HCT116 (cell line): ENCODE data around the gene RPLP2. TPM values are rescaled to one million over a fixed set of nuclear protein-coding genes. Genes with fewer than 3 reads are reported as not detected.

Source experiments
- ATAC-seq: fragments of 200-7000 bp; cut with Tn5 transposase; 2 replicates; pipeline ENCODE4 v1.9.1; 2020; ENCODE audit warnings: mild to moderate bottlenecking, moderate library complexity
- BruUV-seq: library from RNA; stranded (reverse); fragments of 400-500 nt; replicated peaks from 2 replicates; lab custom pipeline; 2021; lab: Mats Ljungman, UMichigan
- CTCF ChIA-PET: fragments of 300-600 bp; sonication (Branson Sonifier 250); formaldehyde crosslinking; loops from one replicate; lab custom pipeline; 2021; ENCODE audit warnings: antibody characterized with exemption; lab: Charles Lee
- POLR2A ChIA-PET: fragments of 300-600, 350-600 bp; sonication (Branson Sonifier 250); formaldehyde crosslinking; loops from one replicate; lab custom pipeline; 2021; ENCODE audit warnings: antibody characterized with exemption; lab: Charles Lee
- RAD21 ChIA-PET, 2 experiments: fragments of 300-600 bp; sonication (Branson Sonifier 250); formaldehyde crosslinking; loops; one replicate each; lab custom pipeline; 2023; ENCODE audit warnings: low total read pairs in 2 of 2; ENCODE audit not compliant: uncharacterized antibody in 2 of 2, unreplicated experiment in 2 of 2, low non-redundant PET in 1 of 2; lab: Charles Lee
- DNase-seq: peaks from one replicate; pipeline ENCODE4 v3.0.0-alpha.2; 2010; ENCODE audit warnings: low read depth, low spot score
- H2AFZ ChIP-seq: fragments of 200-600 bp; shearing (Covaris generic), sonication (generic); 2 replicates; pipeline ENCODE4 v1.6.1; 2017; ENCODE audit warnings: low read depth, mixed run types, mixed read lengths, antibody characterized with exemption, low read length; ENCODE audit not compliant: poor library complexity, severe bottlenecking
- H3K27ac ChIP-seq: 2 replicates; pipeline ENCODE4 v1.5.1; 2012; ENCODE audit warnings: low read depth, low read length
- H3K27me3 ChIP-seq: fragments of 200-600 bp; sonication (generic); 2 replicates; pipeline ENCODE4 v1.6.1; 2016; ENCODE audit warnings: mixed run types, low read length, mixed read lengths; ENCODE audit not compliant: insufficient read depth
- H3K36me3 ChIP-seq, 2 experiments: fragments of 200-500 bp in 1 of 2; fragments of 200-600 bp in 1 of 2; sonication (Bioruptor generic) in 1 of 2; sonication (generic) in 1 of 2; 2 replicates each; pipeline versions ENCODE4 v1.5.1 to v1.6.1; 2014 to 2016; ENCODE audit warnings: low read length in 2 of 2, inconsistent platforms in 1 of 2, mixed read lengths in 1 of 2, mixed run types in 1 of 2; ENCODE audit not compliant: insufficient read depth in 2 of 2, control insufficient read depth in 1 of 2
- H3K4me1 ChIP-seq, 2 experiments: fragments of 200-600 bp in 1 of 2; sonication (generic) in 1 of 2; 2 replicates each; pipeline versions ENCODE4 v1.5.1 to v1.6.1; 2012 to 2017; ENCODE audit warnings: low read length in 2 of 2, inconsistent platforms in 1 of 2, mild to moderate bottlenecking in 1 of 2, mixed read lengths in 1 of 2, mixed run types in 1 of 2, moderate library complexity in 1 of 2; ENCODE audit not compliant: insufficient read depth in 2 of 2, control insufficient read depth in 1 of 2
- H3K4me2 ChIP-seq: fragments of 200-600 bp; sonication (generic); 2 replicates; pipeline ENCODE4 v1.6.1; 2017; ENCODE audit warnings: mixed run types, low read length, mixed read lengths
- H3K4me3 ChIP-seq, 2 experiments: fragments of 200-600 bp in 1 of 2; sonication (generic) in 1 of 2; replicated peaks in 1 of 2; 2 replicates each; pipeline ENCODE4 v1.5.1; 2011 to 2016; ENCODE audit warnings: low read length in 2 of 2, control low read depth in 1 of 2, low read depth in 1 of 2, mild to moderate bottlenecking in 1 of 2, mixed read lengths in 1 of 2, mixed run types in 1 of 2
- H3K79me2 ChIP-seq: fragments of 200-600 bp; sonication (generic); 2 replicates; pipeline ENCODE4 v1.6.1; 2017; ENCODE audit warnings: mild to moderate bottlenecking, mixed run types, low read length, moderate library complexity, mixed read lengths; ENCODE audit not compliant: insufficient read depth
- H3K9ac ChIP-seq: fragments of 200-600 bp; sonication (generic); 2 replicates; pipeline ENCODE4 v1.6.1; 2016; ENCODE audit warnings: low read length, mixed read lengths
- H3K9me2 ChIP-seq: fragments of 200-600 bp; sonication (generic), shearing (Covaris generic); 2 replicates; pipeline ENCODE4 v1.6.1; 2017; ENCODE audit warnings: mixed run types, mild to moderate bottlenecking, moderate library complexity; ENCODE audit not compliant: insufficient read depth
- H3K9me3 ChIP-seq, 2 experiments: fragments of 200-500 bp in 1 of 2; fragments of 200-600 bp in 1 of 2; sonication (Bioruptor generic) in 1 of 2; sonication (generic) in 1 of 2; 2 replicates each; pipeline ENCODE4 v1.6.1; 2014 to 2017; ENCODE audit warnings: low read length in 2 of 2, mixed read lengths in 2 of 2, inconsistent platforms in 1 of 2, low read depth in 1 of 2, mild to moderate bottlenecking in 1 of 2, mixed run types in 1 of 2, moderate library complexity in 1 of 2; ENCODE audit not compliant: control insufficient read depth in 1 of 2, insufficient read depth in 1 of 2
- H4K20me1 ChIP-seq: fragments of 200-600 bp; sonication (generic), shearing (Covaris generic); 2 replicates; pipeline ENCODE4 v1.6.1; 2017; ENCODE audit warnings: mixed run types, mild to moderate bottlenecking, moderate library complexity; ENCODE audit not compliant: insufficient read depth
- CBX3 ChIP-seq: IDR thresholded peaks from 2 replicates; pipeline ENCODE4 v1.6.1; 2012; ENCODE audit warnings: low read depth
- ELF1 ChIP-seq: IDR thresholded peaks from 2 replicates; pipeline ENCODE4 v1.6.1; 2012; ENCODE audit warnings: low read depth, borderline replicate concordance
- EZH2 ChIP-seq: fragments of 200-600 bp; sonication (generic); IDR thresholded peaks from 2 replicates; pipeline ENCODE4 v1.6.1; 2017; ENCODE audit warnings: antibody characterized with exemption, mixed run types
- EZH2phosphoT487 ChIP-seq: fragments of 200-600 bp; IDR thresholded peaks from 2 replicates; pipeline ENCODE4 v1.6.1; 2018; ENCODE audit warnings: antibody characterized with exemption, borderline replicate concordance
- MAX ChIP-seq: IDR thresholded peaks from 2 replicates; pipeline ENCODE4 v1.6.1; 2012
- RAD21 ChIP-seq: IDR thresholded peaks from 2 replicates; pipeline ENCODE4 v1.6.1; 2012; ENCODE audit warnings: low read depth, mild to moderate bottlenecking
- SIN3A ChIP-seq: IDR thresholded peaks from 2 replicates; pipeline ENCODE4 v1.6.1; 2012; ENCODE audit warnings: low read depth
- ZBTB33 ChIP-seq: IDR thresholded peaks from 2 replicates; pipeline ENCODE4 v1.6.1; 2011; ENCODE audit warnings: mild to moderate bottlenecking, low read length, moderate library complexity; ENCODE audit not compliant: insufficient replicate concordance; ENCODE audit errors: extremely low read depth
- intact Hi-C: fragments of 100-400 bp; cut with micrococcal nuclease; formaldehyde crosslinking; loops from 2 replicates; pipeline ENCODE4 v1.10.0; 2022
- total RNA-seq: library from RNA; stranded (reverse); gene quantifications from one replicate; pipeline ENCODE4 v1.2.1, GENCODE V29; 2021; ENCODE audit not compliant: unreplicated experiment

Gene RPLP2
- total RNA-seq, 1 experiment from 2014 or later: 3,615 TPM

- TF ChIP-seq ZBTB33: no peak
Measured at GRCh38 chr11:832529-833113, 22.9 kb downstream of the RPLP2 start, which contains the start of gene CD151 (continued).

GRCh38 chr11:833114-833791, 23.5 kb downstream of the RPLP2 start:
- Histone ChIP-seq H3K9me3 (no peaks in the 10 kb centered on the region), H3K4me2 (peak overlapping the region; percentile 96), H3K9ac (peak overlapping the region; percentile 93)
- RAD21 ChIA-PET: no interaction called here
- no TSS peak for BruUV-seq
- intact Hi-C loops: no loop called here
- ATAC-seq: peak; percentile 2; the same call in 1 of the 2 replicates
- no peak for DNase-seq
- TF ChIP-seq EZH2phosphoT487 (no peak), EZH2 (no peak), RAD21 (no peak), SIN3A (no peak), ELF1 (no peak), MAX (no peak), CBX3 (no peak)
- TF ChIP-seq, all 23 proteins: peak for 0
- peaks cover 23 to 59% of the 10 kb centered on the region in 2 experiments for H3K4me1 ChIP-seq
- H3K27ac ChIP-seq: peak overlapping the region; percentile 96
- H3K36me3 ChIP-seq: peaks cover 3 to 21% of the 10 kb centered on the region in 2 experiments; a peak in 2 of 4 replicates
- H3K79me2 ChIP-seq: peaks cover 54% of the 10 kb centered on the region
- POLR2A ChIA-PET: interaction anchor here (1.0 to 2.2 kb wide), 4 partner anchors 10 to 13 kb away, joined by 3 to 26 read pairs (median 10); partner anchors contain the start of gene PNPLA2
- CTCF ChIA-PET: no interaction called here
- no peaks in the 10 kb centered on the region for H3K27me3 ChIP-seq
- no peak overlapping the region for H2AFZ ChIP-seq
- peaks cover 6% of the 10 kb centered on the region; the same call in 1 of the 2 replicates for H4K20me1 ChIP-seq
- peak overlapping the region; percentile 82 to 90 for H3K4me3 ChIP-seq
- H3K9me2 ChIP-seq: no peaks in the 10 kb centered on the region
